Measurements from ENCODE around the gene GOLGA5. TPM values are rescaled to one million over a fixed set of nuclear protein-coding genes. Genes with fewer than 3 reads are reported as not detected.

Gene GOLGA5
- total and polyA plus RNA-seq, 2 of the 13 experiments (the other 11 are each of a cell fraction or from before 2014, with no cell fraction given), result 31.0 to 40.0 TPM

DNA sequence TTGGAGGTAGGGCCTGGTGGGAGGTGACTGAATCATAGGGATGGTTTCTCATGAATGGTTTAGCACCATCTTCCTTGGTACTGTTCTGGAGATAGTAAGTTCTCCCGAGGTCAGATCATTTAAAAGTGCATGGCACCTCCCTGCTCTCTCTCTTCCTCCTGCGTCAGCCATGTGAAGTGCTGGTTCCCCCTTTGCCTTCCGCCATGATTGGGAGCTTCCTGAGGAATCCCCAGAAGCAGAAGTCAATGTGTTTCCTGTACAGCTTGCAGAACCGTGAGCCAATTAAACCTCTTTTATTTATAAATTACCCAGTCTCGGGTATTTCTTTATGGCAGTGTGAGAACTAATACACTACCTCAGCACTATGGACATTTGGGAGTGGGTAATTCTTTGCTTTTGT, 40.9 kb upstream of the GOLGA5 start (continued):
- TF ChIP-seq, protein P1, sequence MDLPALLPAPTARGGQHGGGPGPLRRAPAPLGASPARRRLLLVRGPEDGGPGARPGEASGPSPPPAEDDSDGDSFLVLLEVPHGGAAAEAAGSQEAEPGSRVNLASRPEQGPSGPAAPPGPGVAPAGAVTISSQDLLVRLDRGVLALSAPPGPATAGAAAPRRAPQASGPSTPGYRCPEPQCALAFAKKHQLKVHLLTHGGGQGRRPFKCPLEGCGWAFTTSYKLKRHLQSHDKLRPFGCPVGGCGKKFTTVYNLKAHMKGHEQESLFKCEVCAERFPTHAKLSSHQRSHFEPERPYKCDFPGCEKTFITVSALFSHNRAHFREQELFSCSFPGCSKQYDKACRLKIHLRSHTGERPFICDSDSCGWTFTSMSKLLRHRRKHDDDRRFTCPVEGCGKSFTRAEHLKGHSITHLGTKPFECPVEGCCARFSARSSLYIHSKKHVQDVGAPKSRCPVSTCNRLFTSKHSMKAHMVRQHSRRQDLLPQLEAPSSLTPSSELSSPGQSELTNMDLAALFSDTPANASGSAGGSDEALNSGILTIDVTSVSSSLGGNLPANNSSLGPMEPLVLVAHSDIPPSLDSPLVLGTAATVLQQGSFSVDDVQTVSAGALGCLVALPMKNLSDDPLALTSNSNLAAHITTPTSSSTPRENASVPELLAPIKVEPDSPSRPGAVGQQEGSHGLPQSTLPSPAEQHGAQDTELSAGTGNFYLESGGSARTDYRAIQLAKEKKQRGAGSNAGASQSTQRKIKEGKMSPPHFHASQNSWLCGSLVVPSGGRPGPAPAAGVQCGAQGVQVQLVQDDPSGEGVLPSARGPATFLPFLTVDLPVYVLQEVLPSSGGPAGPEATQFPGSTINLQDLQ (CRISPR knock-in tag; IDR thresholded peaks at IDR 0.05), result no peak
- TF ChIP-seq NONO (IDR thresholded peaks at IDR 0.05), result no peak
- no peak for TF ChIP-seq NONO (CRISPR knock-in tag; conservative IDR thresholded peaks at IDR 0.05)
- TF ChIP-seq ONECUT2 (CRISPR knock-in tag; IDR thresholded peaks at IDR 0.05), result no peak
- no peak for TF ChIP-seq PCBP2 (optimal IDR thresholded peaks at IDR 0.05; ENCODE audit: low read depth, low read length, poor library complexity, severe bottlenecking)
- no peak for TF ChIP-seq ZNF3 (CRISPR knock-in tag; IDR thresholded peaks at IDR 0.05)
- TF ChIP-seq, protein P2, sequence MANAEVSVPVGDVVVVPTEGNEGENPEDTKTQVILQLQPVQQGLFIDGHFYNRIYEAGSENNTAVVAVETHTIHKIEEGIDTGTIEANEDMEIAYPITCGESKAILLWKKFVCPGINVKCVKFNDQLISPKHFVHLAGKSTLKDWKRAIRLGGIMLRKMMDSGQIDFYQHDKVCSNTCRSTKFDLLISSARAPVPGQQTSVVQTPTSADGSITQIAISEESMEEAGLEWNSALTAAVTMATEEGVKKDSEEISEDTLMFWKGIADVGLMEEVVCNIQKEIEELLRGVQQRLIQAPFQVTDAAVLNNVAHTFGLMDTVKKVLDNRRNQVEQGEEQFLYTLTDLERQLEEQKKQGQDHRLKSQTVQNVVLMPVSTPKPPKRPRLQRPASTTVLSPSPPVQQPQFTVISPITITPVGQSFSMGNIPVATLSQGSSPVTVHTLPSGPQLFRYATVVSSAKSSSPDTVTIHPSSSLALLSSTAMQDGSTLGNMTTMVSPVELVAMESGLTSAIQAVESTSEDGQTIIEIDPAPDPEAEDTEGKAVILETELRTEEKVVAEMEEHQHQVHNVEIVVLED (CRISPR knock-in tag; IDR thresholded peaks at IDR 0.05; ENCODE audit: borderline replicate concordance), result no peak
- no peak for TF ChIP-seq NR2F6 (IDR thresholded peaks at IDR 0.05)
- no peak for TF ChIP-seq NR2F6 (CRISPR knock-in tag; IDR thresholded peaks at IDR 0.05)
- no peak for TF ChIP-seq KLF15 (CRISPR knock-in tag; IDR thresholded peaks at IDR 0.05; ENCODE audit: borderline replicate concordance)

DNA sequence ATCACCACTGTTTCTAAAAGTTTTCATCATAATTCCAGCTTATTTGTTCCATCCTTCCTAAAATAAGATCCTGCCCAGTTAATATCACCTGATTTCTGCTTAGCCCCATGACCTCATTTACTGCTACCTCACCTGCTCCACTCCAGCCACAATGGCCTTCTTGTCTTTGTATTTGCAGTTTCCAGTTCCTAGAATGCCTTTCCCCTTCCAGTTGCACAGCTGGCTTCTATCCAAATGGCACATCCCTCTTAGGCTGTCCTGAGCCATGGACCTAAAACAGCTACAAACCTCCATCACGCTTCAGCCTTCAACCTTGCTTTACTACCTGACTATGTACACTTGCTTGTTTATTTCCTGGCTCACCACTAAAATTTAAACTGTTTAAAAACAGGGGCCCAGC, 39.1 kb upstream of the GOLGA5 start:
- Histone ChIP-seq H3K9ac (ENCODE audit: insufficient read depth, low read depth, low read length) (no peak overlapping the region), H3K36me3 (replicated peaks in 1 of 2; ENCODE audit: control insufficient read depth in 1 of 2, insufficient read depth in 2 of 2, low read length in 2 of 2) (no peaks in the 10 kb centered on the region), H3K4me1 (ENCODE audit: insufficient read depth, low read length) (peaks cover 40% of the 10 kb centered on the region), H3K27ac (ENCODE audit: extremely low read length, insufficient read depth, low read length) (no peak overlapping the region), H4K20me1 (ENCODE audit: insufficient read depth, low read length) (no peaks in the 10 kb centered on the region), H3K4me3 (replicated peaks in 1 of 3; ENCODE audit: insufficient read depth in 1 of 3, low read depth in 2 of 3, low read length in 3 of 3) (no peak overlapping the region), H3K27me3 (ENCODE audit: control insufficient read depth in 1 of 2, insufficient read depth in 2 of 2, low read length in 2 of 2) (0 out of 5 replicates have a peak, but pooled peaks cover 0 to 4% of the 10 kb centered on the region in 2 experiments), H2AFZ (ENCODE audit: low read length) (no peak overlapping the region), H3K9me3 (ENCODE audit: low read length) (no peaks in the 10 kb centered on the region), H3K79me2 (ENCODE audit: insufficient read depth, low read length) (no peaks in the 10 kb centered on the region), H3K4me2 (ENCODE audit: low read depth, low read length) (no peak overlapping the region)
- ATAC-seq, result no peak; the same call in 2 of the 3 replicates
- intact Hi-C loops (cut with micrococcal nuclease; ENCODE audit: unreplicated experiment) (loop anchor here (2.0 kb wide), 1 partner anchor 30 kb away; no protein-coding TSS in a partner anchor), in situ Hi-C loops (cut with HindIII; ENCODE audit: extremely low pct_ligation_motif_present, low pct_unique_long_range_greater_than_20kb) (no loop called here)
- DNase-seq (ENCODE audit: low spot score), result peak; percentile 71
- FAIRE-seq, result no peak
- ChIA-PET POLR2A (no interaction called here), CTCF (ENCODE audit: low intra/inter-chr PET ratio, low total read pairs) (no interaction called here)
- BruUV-seq (replicated peaks), result no TSS peak
- WGBS (ENCODE audit: low lambda C conversion rate), result 0% methylated on average over 1 of the region's 1 CpG
- TF ChIP-seq IRF2 (CRISPR knock-in tag; IDR thresholded peaks at IDR 0.05), result no peak
- TF ChIP-seq RXRB (CRISPR knock-in tag; IDR thresholded peaks at IDR 0.05; ENCODE audit: borderline replicate concordance), result 0 out of 2 replicates have a peak, but pooled peaks have one; percentile 42
- TF ChIP-seq ZNF816 (CRISPR knock-in tag; IDR thresholded peaks at IDR 0.05; ENCODE audit: borderline replicate concordance), result no peak
- no peak for TF ChIP-seq ZNF674 (CRISPR knock-in tag; IDR thresholded peaks at IDR 0.05; ENCODE audit: low read depth)
- TF ChIP-seq, protein P3, sequence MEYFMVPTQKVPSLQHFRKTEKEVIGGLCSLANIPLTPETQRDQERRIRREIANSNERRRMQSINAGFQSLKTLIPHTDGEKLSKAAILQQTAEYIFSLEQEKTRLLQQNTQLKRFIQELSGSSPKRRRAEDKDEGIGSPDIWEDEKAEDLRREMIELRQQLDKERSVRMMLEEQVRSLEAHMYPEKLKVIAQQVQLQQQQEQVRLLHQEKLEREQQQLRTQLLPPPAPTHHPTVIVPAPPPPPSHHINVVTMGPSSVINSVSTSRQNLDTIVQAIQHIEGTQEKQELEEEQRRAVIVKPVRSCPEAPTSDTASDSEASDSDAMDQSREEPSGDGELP (IDR thresholded peaks at IDR 0.05; ENCODE audit: borderline replicate concordance, low read depth), result peak; percentile 38; the same call in 1 of the 2 replicates
- TF ChIP-seq, protein P4, sequence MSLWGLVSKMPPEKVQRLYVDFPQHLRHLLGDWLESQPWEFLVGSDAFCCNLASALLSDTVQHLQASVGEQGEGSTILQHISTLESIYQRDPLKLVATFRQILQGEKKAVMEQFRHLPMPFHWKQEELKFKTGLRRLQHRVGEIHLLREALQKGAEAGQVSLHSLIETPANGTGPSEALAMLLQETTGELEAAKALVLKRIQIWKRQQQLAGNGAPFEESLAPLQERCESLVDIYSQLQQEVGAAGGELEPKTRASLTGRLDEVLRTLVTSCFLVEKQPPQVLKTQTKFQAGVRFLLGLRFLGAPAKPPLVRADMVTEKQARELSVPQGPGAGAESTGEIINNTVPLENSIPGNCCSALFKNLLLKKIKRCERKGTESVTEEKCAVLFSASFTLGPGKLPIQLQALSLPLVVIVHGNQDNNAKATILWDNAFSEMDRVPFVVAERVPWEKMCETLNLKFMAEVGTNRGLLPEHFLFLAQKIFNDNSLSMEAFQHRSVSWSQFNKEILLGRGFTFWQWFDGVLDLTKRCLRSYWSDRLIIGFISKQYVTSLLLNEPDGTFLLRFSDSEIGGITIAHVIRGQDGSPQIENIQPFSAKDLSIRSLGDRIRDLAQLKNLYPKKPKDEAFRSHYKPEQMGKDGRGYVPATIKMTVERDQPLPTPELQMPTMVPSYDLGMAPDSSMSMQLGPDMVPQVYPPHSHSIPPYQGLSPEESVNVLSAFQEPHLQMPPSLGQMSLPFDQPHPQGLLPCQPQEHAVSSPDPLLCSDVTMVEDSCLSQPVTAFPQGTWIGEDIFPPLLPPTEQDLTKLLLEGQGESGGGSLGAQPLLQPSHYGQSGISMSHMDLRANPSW (CRISPR knock-in tag; IDR thresholded peaks at IDR 0.05; ENCODE audit: borderline replicate concordance), result no peak

All from HepG2 (cell line).